Measurements from ENCODE around the gene UST. TPM values are rescaled to one million over a fixed set of nuclear protein-coding genes. Genes with fewer than 3 reads are reported as not detected.

The UST gene
- total and polyA plus RNA-seq, 2 experiments from 2014 or later: 8.0 to 11.7 TPM

- no peaks in the 10 kb centered on the region for H4K20me1 ChIP-seq (ENCODE audit: insufficient read depth, poor library complexity, severe bottlenecking)
- no peak for TF ChIP-seq EZH2 (IDR thresholded peaks at IDR 0.05; ENCODE audit: borderline replicate concordance)
- TF ChIP-seq, protein P1, sequence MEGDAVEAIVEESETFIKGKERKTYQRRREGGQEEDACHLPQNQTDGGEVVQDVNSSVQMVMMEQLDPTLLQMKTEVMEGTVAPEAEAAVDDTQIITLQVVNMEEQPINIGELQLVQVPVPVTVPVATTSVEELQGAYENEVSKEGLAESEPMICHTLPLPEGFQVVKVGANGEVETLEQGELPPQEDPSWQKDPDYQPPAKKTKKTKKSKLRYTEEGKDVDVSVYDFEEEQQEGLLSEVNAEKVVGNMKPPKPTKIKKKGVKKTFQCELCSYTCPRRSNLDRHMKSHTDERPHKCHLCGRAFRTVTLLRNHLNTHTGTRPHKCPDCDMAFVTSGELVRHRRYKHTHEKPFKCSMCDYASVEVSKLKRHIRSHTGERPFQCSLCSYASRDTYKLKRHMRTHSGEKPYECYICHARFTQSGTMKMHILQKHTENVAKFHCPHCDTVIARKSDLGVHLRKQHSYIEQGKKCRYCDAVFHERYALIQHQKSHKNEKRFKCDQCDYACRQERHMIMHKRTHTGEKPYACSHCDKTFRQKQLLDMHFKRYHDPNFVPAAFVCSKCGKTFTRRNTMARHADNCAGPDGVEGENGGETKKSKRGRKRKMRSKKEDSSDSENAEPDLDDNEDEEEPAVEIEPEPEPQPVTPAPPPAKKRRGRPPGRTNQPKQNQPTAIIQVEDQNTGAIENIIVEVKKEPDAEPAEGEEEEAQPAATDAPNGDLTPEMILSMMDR (IDR thresholded peaks at IDR 0.05; ENCODE audit: poor library complexity): no peak
- TF ChIP-seq EZH2phosphoT487 (IDR thresholded peaks at IDR 0.05; ENCODE audit: low read depth, severe bottlenecking, unreplicated experiment): no peak
- no peak overlapping the region for H3K27ac ChIP-seq
- no peaks in the 10 kb centered on the region for H3K9me2 ChIP-seq (replicated peaks; ENCODE audit: insufficient read depth)
- H3K27me3 ChIP-seq: no peaks in the 10 kb centered on the region
- no peak for DNase-seq (ENCODE audit: low spot score)
- 96% methylated on average over 1 of the region's 1 CpG for WGBS (ENCODE audit: low lambda C conversion rate, missing lambda C conversion rate)
- no peaks in the 10 kb centered on the region for H3K9me3 ChIP-seq (ENCODE audit: low read depth)
- H3K36me3 ChIP-seq (replicated peaks; ENCODE audit: insufficient read depth, low read depth): no peaks in the 10 kb centered on the region
- H3K79me2 ChIP-seq: no peaks in the 10 kb centered on the region
- no peaks in the 10 kb centered on the region for H3K4me1 ChIP-seq (ENCODE audit: insufficient read depth)
- H3K4me3 ChIP-seq: no peak overlapping the region
- no peak overlapping the region for H2AFZ ChIP-seq
- H3K4me2 ChIP-seq: no peak overlapping the region
Measured at GRCh38 chr6:148927586-148927985, 180.8 kb downstream of the UST start.

GRCh38 chr6:148928811-148929210 lies 182.0 kb downstream of the UST start:
- Histone ChIP-seq H3K27me3 (no peaks in the 10 kb centered on the region), H3K79me2 (no peaks in the 10 kb centered on the region), H4K20me1 (ENCODE audit: insufficient read depth, poor library complexity, severe bottlenecking) (no peaks in the 10 kb centered on the region), H3K4me1 (ENCODE audit: insufficient read depth) (no peaks in the 10 kb centered on the region), H3K9me3 (ENCODE audit: low read depth) (no peaks in the 10 kb centered on the region), H3K9me2 (replicated peaks; ENCODE audit: insufficient read depth) (no peaks in the 10 kb centered on the region), H2AFZ (no peak overlapping the region), H3K4me2 (no peak overlapping the region), H3K27ac (no peak overlapping the region), H3K36me3 (replicated peaks; ENCODE audit: insufficient read depth, low read depth) (no peaks in the 10 kb centered on the region), H3K4me3 (no peak overlapping the region)
- WGBS (ENCODE audit: low lambda C conversion rate, missing lambda C conversion rate): 80% methylated on average over 1 of the region's 1 CpG
- no peak for DNase-seq (ENCODE audit: low spot score)
- TF ChIP-seq, protein P1 (IDR thresholded peaks at IDR 0.05; ENCODE audit: poor library complexity): no peak
- TF ChIP-seq EZH2phosphoT487 (IDR thresholded peaks at IDR 0.05; ENCODE audit: low read depth, severe bottlenecking, unreplicated experiment): no peak
- no peak for TF ChIP-seq EZH2 (IDR thresholded peaks at IDR 0.05; ENCODE audit: borderline replicate concordance)

GRCh38 chr6:148932208-148932607 lies 185.4 kb downstream of the UST start:
- H3K27ac ChIP-seq: no peak overlapping the region
- no peaks in the 10 kb centered on the region for H3K9me2 ChIP-seq (replicated peaks; ENCODE audit: insufficient read depth)
- no peaks in the 10 kb centered on the region for H3K36me3 ChIP-seq (replicated peaks; ENCODE audit: insufficient read depth, low read depth)
- peaks cover 12% of the 10 kb centered on the region for H3K4me1 ChIP-seq (ENCODE audit: insufficient read depth)
- H3K4me2 ChIP-seq: no peak overlapping the region
- no peak overlapping the region for H2AFZ ChIP-seq
- TF ChIP-seq EZH2 (IDR thresholded peaks at IDR 0.05; ENCODE audit: borderline replicate concordance) (no peak), EZH2phosphoT487 (IDR thresholded peaks at IDR 0.05; ENCODE audit: low read depth, severe bottlenecking, unreplicated experiment) (no peak)
- TF ChIP-seq, protein P1 (IDR thresholded peaks at IDR 0.05; ENCODE audit: poor library complexity): no peak
- H3K79me2 ChIP-seq: no peaks in the 10 kb centered on the region
- H3K27me3 ChIP-seq: no peaks in the 10 kb centered on the region
- no peaks in the 10 kb centered on the region for H4K20me1 ChIP-seq (ENCODE audit: insufficient read depth, poor library complexity, severe bottlenecking)
- DNase-seq (ENCODE audit: low spot score): no peak
- no peaks in the 10 kb centered on the region for H3K9me3 ChIP-seq (ENCODE audit: low read depth)
- H3K4me3 ChIP-seq: no peak overlapping the region
- WGBS (ENCODE audit: low lambda C conversion rate, missing lambda C conversion rate): 94% methylated on average over 1 of the region's 1 CpG

- Histone ChIP-seq H3K79me2 (no peaks in the 10 kb centered on the region), H3K27ac (no peak overlapping the region), H2AFZ (no peak overlapping the region), H3K27me3 (no peaks in the 10 kb centered on the region), H4K20me1 (ENCODE audit: insufficient read depth, poor library complexity, severe bottlenecking) (no peaks in the 10 kb centered on the region), H3K4me1 (ENCODE audit: insufficient read depth) (peaks cover 12% of the 10 kb centered on the region), H3K9me3 (ENCODE audit: low read depth) (no peaks in the 10 kb centered on the region), H3K9me2 (replicated peaks; ENCODE audit: insufficient read depth) (no peaks in the 10 kb centered on the region), H3K4me3 (no peak overlapping the region), H3K36me3 (replicated peaks; ENCODE audit: insufficient read depth, low read depth) (no peaks in the 10 kb centered on the region), H3K4me2 (no peak overlapping the region)
- TF ChIP-seq, protein P1 (IDR thresholded peaks at IDR 0.05; ENCODE audit: poor library complexity): no peak
- TF ChIP-seq EZH2phosphoT487 (IDR thresholded peaks at IDR 0.05; ENCODE audit: low read depth, severe bottlenecking, unreplicated experiment) (no peak), EZH2 (IDR thresholded peaks at IDR 0.05; ENCODE audit: borderline replicate concordance) (no peak)
- no peak for DNase-seq (ENCODE audit: low spot score)
- WGBS (ENCODE audit: low lambda C conversion rate, missing lambda C conversion rate): 85% methylated on average over 4 of the region's 4 CpGs
Measured at GRCh38 chr6:148932731-148933130, 185.9 kb downstream of the UST start.
